Measurements from ENCODE around the gene KLHL12. TPM values are rescaled to one million over a fixed set of nuclear protein-coding genes. Genes with fewer than 3 reads are reported as not detected.

Gene KLHL12
- total RNA-seq, 2 donors from 2014 or later = 28.7 to 29.6 TPM

GRCh38 chr1:202945483-202945882 is 18.4 kb upstream of the KLHL12 start:
- Histone ChIP-seq H3K27ac (no peak overlapping the region), H3K4me3 (no peak overlapping the region), H3K4me1 (no peaks in the 10 kb centered on the region), H3K9ac (ENCODE audit: low read depth in 2 of 2, low read length in 2 of 2) (no peak overlapping the region), H3K9me3 (no peaks in the 10 kb centered on the region), H3K36me3 (peaks cover 37% of the 10 kb centered on the region), H3K27me3 (no peaks in the 10 kb centered on the region)
- intact Hi-C loops (cut with DNase I) = no loop called here
- DNase-seq = no peak
- TF ChIP-seq CTCF (IDR thresholded peaks at IDR 0.05) = no peak

- no peaks in the 10 kb centered on the region for H3K27me3 ChIP-seq
- H3K4me1 ChIP-seq = no peaks in the 10 kb centered on the region
- intact Hi-C loops (cut with DNase I) = no loop called here
- peaks cover 37% of the 10 kb centered on the region for H3K36me3 ChIP-seq
- DNase-seq = no peak
- H3K4me3 ChIP-seq = no peak overlapping the region
- no peak overlapping the region for H3K27ac ChIP-seq
- no peak overlapping the region for H3K9ac ChIP-seq (ENCODE audit: low read depth in 2 of 2, low read length in 2 of 2)
- TF ChIP-seq CTCF (IDR thresholded peaks at IDR 0.05) = no peak
- no peaks in the 10 kb centered on the region for H3K9me3 ChIP-seq
Observed at GRCh38 chr1:202944438-202944921, 17.4 kb upstream of the KLHL12 start.

- TF ChIP-seq CTCF (IDR thresholded peaks at IDR 0.05) = no peak
- Histone ChIP-seq H3K36me3 (peaks cover 37% of the 10 kb centered on the region), H3K27ac (no peak overlapping the region), H3K4me3 (no peak overlapping the region), H3K27me3 (no peaks in the 10 kb centered on the region), H3K4me1 (no peaks in the 10 kb centered on the region), H3K9me3 (no peaks in the 10 kb centered on the region), H3K9ac (ENCODE audit: low read depth in 2 of 2, low read length in 2 of 2) (no peak overlapping the region)
- no peak for DNase-seq
- intact Hi-C loops (cut with DNase I) = no loop called here
Observed at GRCh38 chr1:202942426-202942825, 15.4 kb upstream of the KLHL12 start.

- H3K4me1 ChIP-seq = no peaks in the 10 kb centered on the region
- intact Hi-C loops (cut with DNase I) = no loop called here
- no peak overlapping the region for H3K27ac ChIP-seq
- peaks cover 37% of the 10 kb centered on the region for H3K36me3 ChIP-seq
- no peaks in the 10 kb centered on the region for H3K27me3 ChIP-seq
- no peak overlapping the region for H3K4me3 ChIP-seq
- DNase-seq = no peak
- no peak overlapping the region for H3K9ac ChIP-seq (ENCODE audit: low read depth in 2 of 2, low read length in 2 of 2)
- no peaks in the 10 kb centered on the region for H3K9me3 ChIP-seq
- TF ChIP-seq CTCF (IDR thresholded peaks at IDR 0.05) = no peak
Observed at GRCh38 chr1:202941372-202941771, 14.3 kb upstream of the KLHL12 start.

- no peak overlapping the region for H3K9ac ChIP-seq (ENCODE audit: low read depth in 2 of 2, low read length in 2 of 2)
- no peak for TF ChIP-seq CTCF (IDR thresholded peaks at IDR 0.05)
- intact Hi-C loops (cut with DNase I) = no loop called here
Observed at GRCh38 chr1:202940561-202940960, 13.5 kb upstream of the KLHL12 start.

More at GRCh38 chr1:202940561-202940960, 13.5 kb upstream of the KLHL12 start:
- Histone ChIP-seq H3K27me3 (no peaks in the 10 kb centered on the region), H3K9me3 (no peaks in the 10 kb centered on the region), H3K27ac (no peak overlapping the region), H3K36me3 (peaks cover 36% of the 10 kb centered on the region), H3K4me1 (no peaks in the 10 kb centered on the region), H3K4me3 (no peak overlapping the region)
- no peak for DNase-seq
